Skin epidermis (tissue), 12 donors: ENCODE results near the gene MSRB3.

Experiments used
- H3K27ac ChIP-seq, 21 experiments: fragments of 200-600 bp; sonication (generic) in 11 of 21; one replicate each; pipeline ENCODE4 v1.5.0; 2020; ENCODE audit warnings: mild to moderate bottlenecking in 3 of 21, inconsistent platforms in 2 of 21, moderate library complexity in 2 of 21
- H3K4me3 ChIP-seq, 7 experiments: fragments of 200-600 bp; sonication (generic) in 2 of 7; one replicate each; pipeline ENCODE4 v1.5.0; 2020; ENCODE audit warnings: inconsistent platforms in 2 of 7, mild to moderate bottlenecking in 2 of 7, moderate library complexity in 1 of 7

The MSRB3 gene

GRCh38 chr12:65319688-65320200, 41.3 kb downstream of the MSRB3 start:
- Histone ChIP-seq H3K27ac (no peak overlapping the region), H3K4me3 (no peak overlapping the region)

GRCh38 chr12:65323070-65323469, 44.6 kb downstream of the MSRB3 start:
- no peak overlapping the region for H3K4me3 ChIP-seq
- H3K27ac ChIP-seq: no peak overlapping the region

DNA sequence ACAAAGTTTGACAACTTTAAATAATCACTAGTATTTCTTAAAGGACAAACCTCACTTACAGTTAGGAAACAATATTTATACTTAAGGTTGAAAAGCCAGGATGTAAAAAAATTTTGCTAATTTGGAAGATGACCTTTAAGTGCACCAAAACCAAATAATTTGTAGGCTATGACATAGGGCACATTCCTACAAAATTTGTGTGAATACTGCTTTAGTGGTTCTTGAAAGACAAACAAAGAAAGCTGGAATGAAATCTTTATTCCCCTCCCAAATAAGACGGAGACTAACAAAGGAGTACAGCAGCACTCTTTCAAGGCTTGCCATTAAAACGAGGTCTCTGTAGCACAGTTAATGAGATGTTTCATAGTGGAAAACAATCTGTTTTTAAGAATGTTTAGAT, 45.6 kb downstream of the MSRB3 start:
- H3K4me3 ChIP-seq: no peak overlapping the region
- H3K27ac ChIP-seq: no peak overlapping the region

DNA sequence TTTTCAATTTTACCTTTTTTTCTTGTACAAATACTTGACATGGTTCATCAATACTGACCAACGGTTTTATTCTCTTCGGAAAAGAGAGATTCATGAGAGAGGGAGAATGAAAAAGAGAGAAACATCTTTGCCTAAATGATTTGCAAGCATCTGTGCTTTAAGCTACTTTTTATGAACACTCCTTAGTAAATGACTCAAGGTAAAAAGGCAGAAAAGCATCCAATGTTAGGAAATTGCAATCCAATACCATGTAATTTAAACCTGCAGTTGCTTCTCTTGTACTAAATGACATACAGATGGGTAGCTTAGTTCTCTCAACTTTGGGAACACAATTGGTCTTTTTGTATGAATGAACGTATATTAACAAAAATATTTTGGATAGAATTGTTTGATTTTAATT, 46.1 kb downstream of the MSRB3 start:
- Histone ChIP-seq H3K27ac (no peak overlapping the region), H3K4me3 (no peak overlapping the region)

GRCh38 chr12:65325183-65325582, 46.7 kb downstream of the MSRB3 start:
- Histone ChIP-seq H3K27ac (no peak overlapping the region), H3K4me3 (no peak overlapping the region)

DNA sequence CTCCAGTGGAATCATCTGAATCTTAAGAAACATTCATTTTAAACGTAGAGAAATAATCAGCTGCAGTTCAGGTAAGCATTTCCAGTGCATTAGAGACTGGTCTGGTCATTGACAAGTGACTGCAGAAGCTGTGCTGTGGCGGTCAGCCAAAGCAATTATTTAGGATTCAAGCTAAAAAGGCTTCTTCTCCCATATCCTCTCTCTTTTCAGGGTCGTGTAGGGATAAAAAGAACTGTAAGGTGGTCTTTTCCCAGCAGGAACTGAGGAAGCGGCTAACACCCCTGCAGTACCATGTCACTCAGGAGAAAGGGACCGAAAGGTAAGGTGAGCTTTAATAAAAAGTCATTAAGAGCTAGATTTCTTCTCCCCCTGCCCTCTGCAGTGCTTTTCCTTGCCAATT, 48.1 kb downstream of the MSRB3 start:
- Histone ChIP-seq H3K27ac (no peak overlapping the region), H3K4me3 (no peak overlapping the region)

DNA sequence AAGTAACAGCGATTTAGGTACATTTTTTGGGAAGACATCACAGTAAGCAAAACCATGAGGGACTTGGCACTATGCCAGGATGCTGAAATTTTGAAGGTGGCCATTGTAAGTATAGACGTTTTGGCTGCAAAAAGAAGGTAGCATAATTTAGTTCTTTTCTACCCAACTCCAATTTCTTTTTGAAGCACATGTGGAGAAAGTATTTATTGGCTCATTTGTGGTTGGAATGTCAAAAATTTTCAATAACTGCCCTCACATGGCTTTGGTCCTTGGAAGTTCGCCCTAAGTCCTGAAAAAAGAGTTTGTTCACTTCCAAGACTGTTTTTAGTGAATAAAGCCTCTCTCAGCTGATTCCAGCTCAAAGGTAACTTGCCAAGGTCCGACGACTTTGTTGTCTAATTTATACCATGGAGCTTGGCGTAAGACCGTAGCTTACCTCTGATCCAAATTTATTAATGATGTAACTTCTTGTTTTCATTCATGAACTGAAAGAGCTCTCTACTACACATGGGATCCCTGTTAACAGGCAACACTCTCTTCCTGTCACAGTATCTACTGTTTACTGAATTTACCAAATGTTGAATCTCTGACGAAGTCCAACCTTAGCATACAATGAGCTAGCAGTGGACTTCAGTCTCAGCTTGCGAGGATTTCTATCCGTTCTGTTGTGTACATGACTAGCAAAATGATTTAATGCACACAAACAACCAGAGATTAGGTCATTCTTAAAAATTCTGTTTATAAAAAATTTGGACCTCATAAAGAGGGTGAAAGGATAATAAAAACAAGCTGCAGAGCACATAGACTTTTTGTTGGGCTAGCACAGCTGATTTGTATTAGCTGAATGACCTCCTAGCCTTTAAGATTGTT, 49.0 kb downstream of the MSRB3 start:
- H3K27ac ChIP-seq: peak overlapping the region in 1 of 21 experiments; percentile 2

DNA sequence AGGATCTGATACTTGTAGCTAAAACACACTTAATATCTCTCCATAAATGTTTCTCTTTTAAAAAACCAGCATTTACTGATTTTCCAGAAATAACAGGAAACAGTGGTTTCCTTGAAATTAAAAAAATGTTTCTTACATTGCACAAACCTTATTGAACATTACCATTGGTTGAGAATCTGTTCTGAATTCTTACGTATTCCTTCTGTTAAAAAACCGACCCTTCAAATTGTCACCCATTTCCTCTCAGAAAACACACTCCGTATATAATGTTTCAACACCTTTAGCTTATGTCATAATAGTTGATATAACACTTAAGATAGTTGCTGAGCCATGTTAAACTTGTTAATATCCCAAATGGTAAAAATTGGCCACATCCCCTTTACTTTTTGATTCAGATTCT, 51.2 kb downstream of the MSRB3 start:
- Histone ChIP-seq H3K4me3 (no peak overlapping the region), H3K27ac (no peak overlapping the region)

More for the DNA sequence above, 49.0 kb downstream of the MSRB3 start:
- no peak overlapping the region for H3K4me3 ChIP-seq

GRCh38 chr12:65330331-65330730, 51.8 kb downstream of the MSRB3 start:
- Histone ChIP-seq H3K27ac (no peak overlapping the region), H3K4me3 (no peak overlapping the region)

DNA sequence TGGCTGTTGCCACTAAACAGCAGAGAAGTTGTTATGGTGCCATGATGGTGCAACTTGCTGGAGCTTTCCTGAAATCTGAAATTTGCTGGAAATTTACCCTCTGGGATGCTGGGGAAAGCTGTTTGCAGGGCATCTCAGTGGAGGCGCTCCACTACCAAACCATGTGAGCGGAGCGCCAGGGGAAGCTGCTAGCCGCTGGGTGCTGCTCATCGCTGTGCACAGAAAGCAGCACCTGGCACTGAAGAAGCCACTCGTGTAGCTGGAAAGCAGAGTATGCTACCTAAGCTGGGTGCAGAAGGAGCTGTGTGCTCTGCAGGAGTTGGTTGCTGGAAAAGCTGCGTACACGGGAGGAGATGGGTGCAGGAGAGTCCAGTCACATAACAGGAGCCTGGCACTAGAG, 53.0 kb downstream of the MSRB3 start:
- H3K4me3 ChIP-seq: no peak overlapping the region
- no peak overlapping the region for H3K27ac ChIP-seq

DNA sequence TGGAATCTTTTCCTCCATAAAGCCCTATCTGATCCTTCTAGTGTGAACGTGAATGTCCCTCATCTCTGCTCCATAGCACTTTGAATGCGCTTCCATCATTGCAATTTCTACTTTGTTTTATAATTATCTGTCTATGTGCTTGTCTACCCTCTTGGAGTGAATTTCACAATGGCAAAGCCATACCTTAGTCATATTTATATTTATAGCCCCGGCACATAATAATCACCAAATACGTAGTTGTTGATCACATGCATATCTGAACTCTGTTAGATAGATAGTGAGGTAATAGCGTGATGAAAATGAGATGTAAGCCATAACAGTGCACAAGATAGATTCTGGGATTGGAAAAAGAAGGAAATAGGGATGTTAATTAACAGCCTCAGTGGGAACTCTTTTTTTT, 55.2 kb downstream of the MSRB3 start:
- Histone ChIP-seq H3K27ac (no peak overlapping the region), H3K4me3 (no peak overlapping the region)

DNA sequence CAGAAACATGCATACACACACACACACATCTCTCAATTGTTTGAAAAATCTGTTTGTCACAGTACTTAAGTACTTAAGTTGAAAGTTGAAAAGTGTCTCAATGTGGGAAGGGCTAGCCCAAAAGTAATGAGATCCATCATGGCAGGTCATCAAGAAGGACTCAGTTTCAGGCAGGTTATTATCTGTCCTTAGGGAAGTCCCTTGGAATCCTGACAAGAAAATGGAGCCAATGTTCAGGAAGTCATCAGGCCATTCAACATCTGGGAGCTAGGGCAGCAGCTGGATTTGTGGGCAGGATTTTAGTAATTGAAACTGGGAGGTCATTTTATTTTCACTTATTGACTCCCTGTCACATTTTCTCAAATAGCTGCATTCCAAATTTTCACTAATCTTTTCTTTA, 56.0 kb downstream of the MSRB3 start:
- Histone ChIP-seq H3K27ac (no peak overlapping the region), H3K4me3 (no peak overlapping the region)

GRCh38 chr12:65335021-65335714, 56.7 kb downstream of the MSRB3 start:
- Histone ChIP-seq H3K4me3 (no peak overlapping the region), H3K27ac (no peak overlapping the region)

DNA sequence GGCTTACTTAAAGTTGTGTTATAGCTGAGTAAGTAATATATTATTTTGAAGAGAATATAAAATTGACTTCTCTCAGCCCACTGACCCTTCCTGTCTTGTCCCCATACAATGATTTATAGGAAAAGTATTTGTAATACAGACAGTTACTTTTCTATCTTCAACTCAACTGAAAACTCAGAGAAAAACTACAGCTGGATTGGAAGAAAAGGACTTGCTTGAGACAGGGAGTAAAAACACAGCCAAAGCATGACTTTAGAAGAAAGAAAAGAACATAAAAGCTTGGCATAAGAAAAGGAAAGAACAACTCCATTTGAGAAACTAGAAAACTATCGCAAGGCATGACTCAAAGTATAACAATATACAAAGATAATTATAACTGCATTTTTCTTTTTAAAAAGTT, 57.5 kb downstream of the MSRB3 start:
- no peak overlapping the region for H3K27ac ChIP-seq

GRCh38 chr12:65339161-65339560, 60.7 kb downstream of the MSRB3 start:
- no peak overlapping the region for H3K4me3 ChIP-seq
- no peak overlapping the region for H3K27ac ChIP-seq

More for the DNA sequence above, 57.5 kb downstream of the MSRB3 start:
- no peak overlapping the region for H3K4me3 ChIP-seq

- H3K27ac ChIP-seq: no peak overlapping the region
- no peak overlapping the region for H3K4me3 ChIP-seq
These were observed 64.7 kb downstream of the MSRB3 start for GRCh38 chr12:65343230-65343629.

DNA sequence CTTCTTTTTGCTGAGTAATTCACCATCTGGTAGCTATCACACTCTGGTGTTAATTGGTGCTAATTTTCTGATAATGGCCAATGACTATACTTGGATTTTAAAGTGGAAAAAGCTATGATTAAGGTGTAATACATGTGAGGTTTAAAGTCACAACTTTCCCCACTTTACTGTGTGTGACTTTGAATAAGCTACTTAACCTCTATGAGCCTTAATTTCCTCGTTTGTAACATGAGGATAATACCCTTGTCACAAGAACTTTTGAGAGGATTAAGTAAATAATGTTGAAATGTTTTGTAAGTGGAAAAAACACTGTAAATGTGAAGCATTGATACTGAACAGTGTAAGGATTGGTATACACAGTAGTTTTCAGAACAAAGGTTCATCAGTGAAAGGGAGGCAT, 65.3 kb downstream of the MSRB3 start:
- no peak overlapping the region for H3K4me3 ChIP-seq
- H3K27ac ChIP-seq: no peak overlapping the region

GRCh38 chr12:65355461-65355860, 77.0 kb downstream of the MSRB3 start:
- Histone ChIP-seq H3K4me3 (no peak overlapping the region), H3K27ac (no peak overlapping the region)

GRCh38 chr12:65362234-65363031, 84.0 kb downstream of the MSRB3 start:
- Histone ChIP-seq H3K4me3 (no peak overlapping the region), H3K27ac (no peak overlapping the region)

GRCh38 chr12:65364046-65364445, 85.6 kb downstream of the MSRB3 start:
- Histone ChIP-seq H3K27ac (no peak overlapping the region), H3K4me3 (no peak overlapping the region)
